Hepatocyte (in vitro differentiated cells): ENCODE data around the gene DGKI. TPM values are rescaled to one million over a fixed set of nuclear protein-coding genes. Genes with fewer than 3 reads are reported as not detected.

Source experiments
- DNase-seq: peaks from one replicate; pipeline ENCODE4 v3.0.0-alpha.2; 2016; ENCODE audit warnings: low spot score
- H2AFZ ChIP-seq: fragments of 200-600 bp; sonication (generic); 2 replicates; pipeline ENCODE4 v1.6.0; 2016; ENCODE audit warnings: antibody characterized with exemption, mild to moderate bottlenecking
- H3K27ac ChIP-seq: fragments of 200-600 bp; sonication (generic); 2 replicates; pipeline ENCODE4 v1.5.1; 2016; ENCODE audit warnings: mild to moderate bottlenecking
- H3K27me3 ChIP-seq: fragments of 200-600 bp; sonication (generic); 2 replicates; pipeline ENCODE4 v1.6.1; 2016
- H3K36me3 ChIP-seq: fragments of 200-600 bp; sonication (generic); replicated peaks from 2 replicates; pipeline ENCODE4 v1.5.1; 2016; ENCODE audit warnings: low read depth; ENCODE audit not compliant: insufficient read depth
- H3K4me1 ChIP-seq: fragments of 200-600 bp; sonication (generic); 2 replicates; pipeline ENCODE4 v1.5.1; 2016; ENCODE audit warnings: mild to moderate bottlenecking, moderate library complexity; ENCODE audit not compliant: insufficient read depth
- H3K4me2 ChIP-seq: fragments of 200-600 bp; sonication (generic); 2 replicates; pipeline ENCODE4 v1.6.0; 2016
- H3K4me3 ChIP-seq: fragments of 200-600 bp; sonication (generic); 2 replicates; pipeline ENCODE4 v1.5.1; 2016; ENCODE audit warnings: mild to moderate bottlenecking
- H3K79me2 ChIP-seq: fragments of 200-600 bp; sonication (generic); 2 replicates; pipeline ENCODE4 v1.6.0; 2017; ENCODE audit warnings: mild to moderate bottlenecking
- H3K9me2 ChIP-seq: fragments of 200-600 bp; sonication (generic); replicated peaks from 2 replicates; pipeline ENCODE4 v1.6.0; 2017; ENCODE audit warnings: mild to moderate bottlenecking; ENCODE audit not compliant: insufficient read depth
- H3K9me3 ChIP-seq: fragments of 200-600 bp; sonication (generic); 2 replicates; pipeline ENCODE4 v1.5.1; 2016; ENCODE audit warnings: low read depth, mild to moderate bottlenecking
- H4K20me1 ChIP-seq: fragments of 200-600 bp; sonication (generic); 2 replicates; pipeline ENCODE4 v1.6.0; 2016; ENCODE audit warnings: mild to moderate bottlenecking; ENCODE audit not compliant: insufficient read depth, poor library complexity, severe bottlenecking
- CTCF ChIP-seq: fragments of 200-600 bp; sonication (generic); IDR thresholded peaks from 2 replicates; pipeline ENCODE4 v1.5.1; 2016; ENCODE audit warnings: antibody characterized with exemption, mild to moderate bottlenecking; ENCODE audit not compliant: poor library complexity
- EZH2 ChIP-seq: fragments of 200-600 bp; sonication (generic); IDR thresholded peaks from 2 replicates; pipeline ENCODE4 v1.6.1; 2016; ENCODE audit warnings: antibody characterized with exemption, mild to moderate bottlenecking, borderline replicate concordance
- EZH2phosphoT487 ChIP-seq: fragments of 200-600 bp; sonication (generic); IDR thresholded peaks from one replicate; pipeline ENCODE4 v1.6.1; 2018; ENCODE audit warnings: antibody characterized with exemption, mild to moderate bottlenecking, low read depth, moderate library complexity; ENCODE audit not compliant: unreplicated experiment, severe bottlenecking
- WGBS: methylation state at CpG from one replicate; pipeline ENCODE4 v1.1.6; 2016; ENCODE audit warnings: low lambda C conversion rate; ENCODE audit errors: missing lambda C conversion rate; 5-methylcytosine and 5-hydroxymethylcytosine counted together
- polyA plus RNA-seq: library from polyadenylated mRNA; unstranded; fragments of >200 nt; fragmentation: Nextera tagmentation; extraction: Ambion mirVana; gene quantifications from 2 replicates; pipeline ENCODE4 v1.2.1, GENCODE V29; 2016
- total RNA-seq: library from RNA; depleted of rRNA; stranded (reverse); fragments of >200 nt; gene quantifications from 2 replicates; pipeline ENCODE4 v1.2.3, GENCODE V29; 2014

DGKI gene
- total and polyA plus RNA-seq, 2 experiments from 2014 or later, result 0.47 to 1.8 TPM

GRCh38 chr7:137685433-137686164 is 161.2 kb downstream of the DGKI start:
- no peaks in the 10 kb centered on the region for H3K9me2 ChIP-seq
- no peak overlapping the region for H2AFZ ChIP-seq
- no peaks in the 10 kb centered on the region for H3K36me3 ChIP-seq
- H3K79me2 ChIP-seq, result no peaks in the 10 kb centered on the region
- H3K9me3 ChIP-seq, result no peaks in the 10 kb centered on the region
- 84% methylated on average over 3 of the region's 3 CpGs for WGBS
- DNase-seq, result no peak
- H3K4me3 ChIP-seq, result no peak overlapping the region
- H4K20me1 ChIP-seq, result no peaks in the 10 kb centered on the region
- H3K4me1 ChIP-seq, result no peaks in the 10 kb centered on the region
- no peak overlapping the region for H3K27ac ChIP-seq
- H3K4me2 ChIP-seq, result no peak overlapping the region
- TF ChIP-seq CTCF (no peak), EZH2phosphoT487 (no peak), EZH2 (no peak)
- peaks cover 44% of the 10 kb centered on the region for H3K27me3 ChIP-seq

- no peaks in the 10 kb centered on the region for H4K20me1 ChIP-seq
- 95% methylated on average over 8 of the region's 8 CpGs for WGBS
- no peak for TF ChIP-seq EZH2
- no peak for TF ChIP-seq CTCF
- no peak for TF ChIP-seq EZH2phosphoT487
Observed at GRCh38 chr7:137684776-137685175, 162.0 kb downstream of the DGKI start.

GRCh38 chr7:137684316-137684715 is 162.5 kb downstream of the DGKI start:
- TF ChIP-seq EZH2phosphoT487 (no peak), EZH2 (no peak), CTCF (no peak)
- WGBS, result 54% methylated on average over 7 of the region's 7 CpGs

More at GRCh38 chr7:137684776-137685175, 162.0 kb downstream of the DGKI start:
- Histone ChIP-seq H3K4me1 (no peaks in the 10 kb centered on the region), H3K36me3 (no peaks in the 10 kb centered on the region), H2AFZ (no peak overlapping the region), H3K27me3 (peaks cover 39% of the 10 kb centered on the region), H3K27ac (no peak overlapping the region), H3K4me3 (no peak overlapping the region), H3K9me3 (no peaks in the 10 kb centered on the region), H3K9me2 (no peaks in the 10 kb centered on the region), H3K4me2 (no peak overlapping the region), H3K79me2 (no peaks in the 10 kb centered on the region)
- DNase-seq, result no peak

More at GRCh38 chr7:137684316-137684715, 162.5 kb downstream of the DGKI start:
- no peaks in the 10 kb centered on the region for H4K20me1 ChIP-seq
- no peaks in the 10 kb centered on the region for H3K9me2 ChIP-seq
- H3K4me1 ChIP-seq, result no peaks in the 10 kb centered on the region
- H3K36me3 ChIP-seq, result no peaks in the 10 kb centered on the region
- no peak overlapping the region for H3K4me3 ChIP-seq
- no peaks in the 10 kb centered on the region for H3K9me3 ChIP-seq
- no peaks in the 10 kb centered on the region for H3K79me2 ChIP-seq
- peaks cover 39% of the 10 kb centered on the region for H3K27me3 ChIP-seq
- H3K27ac ChIP-seq, result no peak overlapping the region
- H3K4me2 ChIP-seq, result no peak overlapping the region
- DNase-seq, result no peak
- no peak overlapping the region for H2AFZ ChIP-seq
